ENCODE results near the gene KIAA1217. TPM values are rescaled to one million over a fixed set of nuclear protein-coding genes. Genes with fewer than 3 reads are reported as not detected.

The KIAA1217 gene
- total and polyA plus RNA-seq, 2 of the 8 experiments (the other 6 are each of a cell fraction or from before 2014, with no cell fraction given): 4.5 to 15.6 TPM

GRCh38 chr10:24238519-24239247 is 29.7 kb downstream of the KIAA1217 start (continued):
- TF ChIP-seq CBX5 (IDR thresholded peaks at IDR 0.05; ENCODE audit: low read depth, low read length) (no peak), NANOG (IDR thresholded peaks at IDR 0.05; ENCODE audit: insufficient read depth, low read depth, low read length, poor library complexity, severe bottlenecking) (no peak), SP1 (IDR thresholded peaks at IDR 0.05; ENCODE audit: low read depth, low read length) (peak; percentile 82), BRCA1 (IDR thresholded peaks at IDR 0.05; ENCODE audit: low read depth, low read length) (no peak)

Data from H1 (cell line).